GM23248 (cell line): ENCODE data around the gene CDH4.

Experiments
- EZH2 ChIP-seq: fragments of 200-600 bp; sonication (generic); IDR thresholded peaks from 2 replicates; pipeline ENCODE4 v1.6.1; 2018; ENCODE audit warnings: antibody characterized with exemption, mild to moderate bottlenecking; ENCODE audit not compliant: insufficient read depth, poor library complexity, severe bottlenecking
- EZH2phosphoT487 ChIP-seq: fragments of 200-600 bp; sonication (generic); IDR thresholded peaks from 2 replicates; pipeline ENCODE4 v1.6.1; 2018; ENCODE audit warnings: antibody characterized with exemption, moderate library complexity, mild to moderate bottlenecking, low read depth; ENCODE audit not compliant: insufficient read depth

- TF ChIP-seq EZH2phosphoT487: no peak
- TF ChIP-seq EZH2: no peak
Measured at GRCh38 chr20:61524951-61525666, 273.0 kb downstream of the CDH4 start.
